NCI-H524 (cell line): ENCODE data around the gene PTTG1IP.
"Not testable (repeated sequence)": the region's sequence is repeated elsewhere in the genome, so short reads cannot be mapped to it uniquely, and the experiment has no call there.

Experiments used
- DNase-seq, 2 experiments: peaks; one replicate each; lab custom pipeline; 2025; lab: John Stamatoyannopoulos, UW

PTTG1IP gene

DNA sequence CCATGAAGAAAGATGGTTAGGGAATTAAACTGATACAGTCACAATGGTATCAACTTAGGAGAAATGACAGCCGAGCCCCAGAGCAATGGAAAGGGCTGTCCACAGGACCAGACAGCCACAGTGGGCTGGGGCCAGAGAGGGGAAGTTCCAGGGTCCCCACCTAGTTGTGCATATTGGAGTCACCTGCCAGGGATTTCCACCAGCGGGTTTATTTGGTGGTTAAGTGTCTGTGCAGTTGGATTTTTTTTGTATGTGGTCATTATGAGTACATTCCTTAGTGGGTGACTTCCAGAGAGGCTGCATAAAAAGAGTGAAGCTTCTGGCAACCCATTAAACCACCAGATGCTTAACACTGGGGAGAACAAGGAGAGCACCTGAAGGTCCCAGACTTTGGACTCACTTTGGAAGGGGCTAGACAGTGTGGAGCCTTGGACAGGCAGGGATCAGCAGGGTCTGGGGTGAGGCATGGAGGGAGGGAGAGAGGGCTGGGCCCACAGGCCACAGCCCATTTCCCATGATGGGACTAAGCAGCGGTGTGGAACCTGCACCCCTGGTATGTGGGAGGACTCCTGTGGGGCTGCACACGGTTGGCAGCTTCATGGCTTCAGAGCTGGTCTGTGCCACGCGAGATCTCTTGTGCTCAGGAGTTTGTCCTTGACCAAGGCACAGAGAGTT is 7.8 kb upstream of the PTTG1IP start:
- no peak for DNase-seq

DNA sequence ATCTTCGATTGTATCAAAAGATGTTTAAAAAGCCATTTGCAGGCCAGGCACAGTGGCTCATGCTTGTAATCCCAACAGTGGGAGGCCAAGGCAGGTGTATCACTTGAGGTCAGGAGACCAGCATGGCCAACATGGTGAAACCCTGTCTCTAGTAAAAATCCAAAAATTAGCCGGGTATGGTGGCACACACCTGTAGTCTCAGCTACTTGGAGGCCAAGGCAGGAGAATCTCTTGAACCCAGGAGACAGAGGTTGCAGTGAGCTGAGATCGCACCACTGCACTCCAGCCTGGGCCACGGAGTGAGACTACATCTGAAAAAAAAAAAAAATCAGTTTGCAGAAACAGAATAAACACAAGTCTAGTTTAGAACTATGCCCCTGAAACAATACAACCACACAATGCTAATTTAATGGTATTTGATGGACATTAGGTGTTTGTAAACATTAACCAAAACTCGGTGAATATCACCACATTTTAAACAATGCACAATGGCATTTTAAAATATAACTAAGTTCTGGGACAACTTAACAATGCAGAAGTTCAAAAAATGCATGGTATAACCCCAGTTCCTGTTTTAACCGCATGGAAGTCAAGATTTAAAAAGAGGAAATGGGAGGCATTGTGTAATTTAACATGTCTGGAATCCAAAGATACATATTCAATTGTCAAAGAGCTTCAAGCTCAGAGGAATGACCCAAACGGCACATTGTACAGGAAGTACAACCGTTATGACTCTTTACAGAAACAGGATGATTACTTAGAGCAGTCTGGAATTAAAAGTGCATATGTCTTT is 7.1 kb upstream of the PTTG1IP start:
- DNase-seq = no peak

DNA sequence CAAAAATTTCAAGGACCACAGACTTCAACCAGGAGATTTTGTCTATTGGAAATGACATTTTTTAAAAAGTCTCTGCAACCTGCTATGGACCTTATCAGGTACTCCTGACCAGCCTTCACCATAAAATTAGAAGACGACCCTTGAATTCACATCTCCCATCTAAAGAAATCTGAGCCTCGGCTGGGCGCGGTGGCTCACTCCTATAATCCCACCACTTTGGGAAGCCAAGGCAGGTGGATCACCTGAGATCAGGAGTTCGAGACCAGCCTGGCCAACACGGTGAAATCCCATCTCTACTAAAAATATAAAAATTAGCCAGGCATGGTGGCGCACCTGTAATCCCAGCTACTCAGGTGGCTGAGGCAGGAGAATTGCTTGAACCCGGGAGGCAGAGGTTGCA is 5.7 kb upstream of the PTTG1IP start:
- not testable (repeated sequence) for DNase-seq

DNA sequence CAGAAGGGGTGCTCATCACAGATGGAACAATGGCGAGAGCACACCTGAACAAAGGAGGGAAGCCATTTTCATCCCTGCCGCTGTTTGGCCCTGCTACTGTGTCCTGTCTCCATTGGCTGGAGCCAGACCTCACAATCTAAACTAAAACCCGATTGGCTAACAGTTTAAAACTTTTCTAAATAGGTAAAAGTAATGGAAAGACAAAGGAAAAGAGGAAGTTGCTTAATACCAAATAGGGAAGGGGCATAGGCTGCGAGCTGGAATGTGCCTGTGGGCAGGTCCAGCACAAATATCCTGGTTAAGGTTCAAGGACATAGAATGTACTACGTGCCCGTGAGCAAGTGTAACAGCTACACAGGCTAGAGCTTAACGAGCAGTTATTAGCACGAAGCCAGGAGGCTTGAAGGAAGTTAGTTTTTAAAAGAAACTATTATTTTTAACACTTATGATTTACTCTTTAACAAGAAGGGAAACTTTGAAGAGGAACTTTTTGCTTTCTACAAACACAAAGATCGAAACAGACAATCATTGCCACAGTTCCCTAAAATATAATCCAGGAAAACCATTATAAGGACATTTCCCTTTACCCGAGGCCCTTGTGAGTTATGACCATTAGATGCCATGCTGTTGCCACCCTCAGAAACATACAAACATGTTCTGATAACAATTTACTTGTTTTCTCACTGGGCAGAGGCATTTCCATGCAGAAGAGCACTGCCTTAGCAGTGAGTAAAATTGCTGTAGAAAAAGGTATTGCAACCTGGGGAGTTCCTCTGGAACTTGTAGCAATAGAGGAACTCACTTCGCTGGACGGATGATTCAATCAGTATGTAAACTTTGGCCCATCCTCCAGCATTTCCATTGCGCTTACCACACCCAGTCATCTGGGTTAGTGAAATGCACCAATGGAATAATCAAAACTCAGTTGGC is 4.8 kb upstream of the PTTG1IP start:
- DNase-seq = no peak

DNA sequence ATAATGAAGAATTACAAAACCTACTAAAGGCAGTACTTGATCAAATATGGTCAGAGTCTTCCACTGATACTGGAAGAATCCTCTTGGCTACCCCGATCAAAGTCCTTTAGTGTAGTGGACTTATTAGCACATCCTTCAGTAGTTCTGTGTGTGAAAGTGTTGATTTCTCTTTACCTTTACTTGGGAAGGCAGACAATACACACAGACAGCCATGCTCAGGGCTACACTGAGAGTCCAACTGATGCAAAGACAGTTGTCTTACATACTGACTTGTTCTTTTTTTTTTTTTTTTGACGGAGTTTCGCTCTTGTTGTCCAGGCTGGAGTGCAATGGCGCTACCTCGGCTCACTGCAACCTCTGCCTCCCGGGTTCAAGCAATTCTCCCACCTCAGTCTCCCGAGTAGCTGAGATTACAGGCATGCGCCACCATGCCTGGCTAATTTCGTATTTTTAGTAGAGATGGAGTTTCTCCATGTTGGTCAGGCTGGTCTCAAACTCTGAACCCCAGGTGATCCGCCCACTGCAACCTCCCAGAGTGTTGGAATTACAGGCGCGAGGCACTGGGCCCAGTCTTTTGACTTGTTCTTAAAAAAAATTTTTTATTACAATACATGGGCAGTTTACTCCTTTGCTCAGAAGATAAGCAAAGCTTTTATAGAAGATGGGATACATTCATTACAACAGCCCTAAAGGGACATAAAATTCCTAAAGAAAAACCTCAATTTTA is 3.5 kb upstream of the PTTG1IP start:
- no peak for DNase-seq

GRCh38 chr21:44875316-44875700 is 1.8 kb upstream of the PTTG1IP start:
- peak in 1 of 2 experiments; percentile 65 for DNase-seq

DNA sequence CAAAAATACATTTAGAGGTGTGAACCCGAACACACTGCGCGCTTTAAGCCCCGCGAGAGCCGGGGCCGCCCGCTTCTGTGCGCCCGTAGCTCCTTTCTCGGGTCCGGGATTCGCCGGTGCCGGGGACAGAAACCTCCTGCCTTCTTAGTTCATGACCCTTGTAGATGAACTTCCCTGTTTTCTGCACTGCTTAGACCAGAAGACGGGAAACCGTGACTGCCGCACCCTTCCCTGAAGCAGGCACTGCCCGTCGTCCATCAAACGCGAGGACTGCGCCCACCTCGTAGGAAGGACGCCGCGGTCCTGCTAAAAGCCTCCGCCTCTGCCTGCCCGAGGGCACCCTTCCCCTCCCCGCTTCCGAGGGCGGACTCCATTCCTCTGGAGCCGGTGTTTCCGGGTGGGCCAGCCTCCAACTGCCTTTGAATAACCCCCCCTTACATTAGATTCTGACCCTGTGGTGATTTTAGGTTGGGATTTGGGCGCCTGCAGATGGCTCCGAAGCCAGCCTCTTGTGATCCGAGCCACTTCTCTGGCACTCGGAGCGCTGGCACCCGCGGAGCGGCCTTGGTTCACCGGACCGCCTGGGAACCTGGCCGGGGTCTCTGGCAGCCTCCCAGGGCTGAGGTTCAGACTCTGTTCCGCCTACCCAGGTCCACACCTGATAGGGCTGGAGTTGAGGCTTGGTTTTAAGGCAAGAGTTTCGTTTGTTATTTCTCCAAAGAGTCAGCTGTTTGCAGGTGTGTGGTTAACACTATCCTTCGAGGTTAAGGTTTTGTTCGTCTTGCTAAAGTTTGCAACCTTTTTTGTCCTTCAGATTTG is 1.2 kb upstream of the PTTG1IP start:
- peak in 1 of 2 experiments; percentile 44 for DNase-seq

- DNase-seq = no peak
Measured at GRCh38 chr21:44874240-44874496, 678 bp upstream of the PTTG1IP start.

- peak in 1 of 2 experiments; percentile 24 for DNase-seq
Measured at GRCh38 chr21:44872649-44873355, 688 bp downstream of the PTTG1IP start.

DNA sequence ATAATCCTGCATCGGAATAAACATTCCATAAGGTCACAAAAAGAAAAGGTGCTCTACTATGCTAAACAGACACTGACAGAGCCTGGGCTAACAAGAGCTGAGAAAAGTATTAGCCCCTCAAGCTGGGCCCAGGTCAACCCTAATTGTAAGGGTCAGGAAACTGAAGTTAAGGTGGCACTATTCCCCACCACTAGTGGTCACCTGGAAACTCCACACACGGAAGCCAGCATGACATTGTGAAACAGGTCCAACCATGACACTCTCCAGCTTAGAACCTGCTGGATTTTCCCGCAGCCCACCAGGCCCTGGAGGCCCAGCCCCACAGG is 1.2 kb downstream of the PTTG1IP start:
- no peak for DNase-seq

GRCh38 chr21:44871576-44872269 is 1.8 kb downstream of the PTTG1IP start:
- no peak for DNase-seq

- DNase-seq = no peak
Measured at GRCh38 chr21:44870748-44871495, 2.6 kb downstream of the PTTG1IP start.

- DNase-seq = no peak
Measured at GRCh38 chr21:44869781-44870747, 3.4 kb downstream of the PTTG1IP start.

DNA sequence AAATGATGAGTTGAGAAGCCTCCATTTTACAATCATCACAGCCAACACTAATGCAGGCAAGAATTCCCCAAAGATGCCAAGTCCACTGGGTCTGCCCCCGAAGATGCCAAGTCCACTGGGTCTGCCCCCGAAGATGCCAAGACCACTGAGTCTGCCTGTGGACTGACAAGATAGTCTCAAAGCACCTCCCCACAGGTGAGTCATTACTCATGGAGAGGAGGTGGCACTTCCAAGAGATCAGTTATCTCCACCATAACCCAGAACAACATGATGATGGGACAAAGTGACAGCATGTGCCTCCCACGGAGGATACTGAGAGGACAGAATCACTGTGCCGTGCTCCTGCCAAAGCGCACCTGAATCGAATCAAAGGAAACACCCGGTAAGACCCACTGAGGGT is 4.8 kb downstream of the PTTG1IP start:
- DNase-seq = no peak

- DNase-seq = no peak
Measured at GRCh38 chr21:44867999-44868700, 5.3 kb downstream of the PTTG1IP start.

- no peak for DNase-seq
Measured at GRCh38 chr21:44867464-44867863, 6.0 kb downstream of the PTTG1IP start.

- DNase-seq = peak; percentile 49 to 88
Measured at GRCh38 chr21:44866780-44867179, 6.7 kb downstream of the PTTG1IP start.
